Activated naive CD4-positive, alpha-beta T cell treated with anti-CD3 and anti-CD28 coated beads, Interleukin-2, amount 50 U/mL, for 16 hours (primary cell): Measurements from ENCODE around the gene SRI.
"Not testable (repeated sequence)": the region's sequence is repeated elsewhere in the genome, so short reads cannot be mapped to it uniquely, and the experiment has no call there.

ENCODE experiments used
- DNase-seq: peaks from one replicate; pipeline ENCODE4 v3.0.0-alpha.2; 2020

SRI gene

DNA sequence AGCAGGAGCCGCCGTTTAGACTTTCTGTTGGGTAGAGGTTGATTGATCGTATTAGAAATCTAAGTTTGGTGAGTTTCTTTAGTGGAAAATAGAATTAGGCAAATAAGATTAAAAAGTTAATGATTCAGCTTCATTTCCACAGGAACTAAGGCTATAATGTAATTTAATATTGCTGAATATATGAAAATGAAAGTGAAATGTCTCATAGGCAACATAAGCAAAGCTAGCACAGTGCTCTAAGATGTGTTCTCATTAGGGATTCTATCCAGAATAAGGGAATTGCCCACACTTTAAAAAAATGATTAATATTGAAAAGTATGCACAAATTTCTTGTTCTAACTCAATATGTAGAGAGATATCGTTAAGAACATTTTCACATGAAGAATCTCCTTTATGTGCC is 47.0 kb downstream of the SRI start:
- no peak for DNase-seq

DNA sequence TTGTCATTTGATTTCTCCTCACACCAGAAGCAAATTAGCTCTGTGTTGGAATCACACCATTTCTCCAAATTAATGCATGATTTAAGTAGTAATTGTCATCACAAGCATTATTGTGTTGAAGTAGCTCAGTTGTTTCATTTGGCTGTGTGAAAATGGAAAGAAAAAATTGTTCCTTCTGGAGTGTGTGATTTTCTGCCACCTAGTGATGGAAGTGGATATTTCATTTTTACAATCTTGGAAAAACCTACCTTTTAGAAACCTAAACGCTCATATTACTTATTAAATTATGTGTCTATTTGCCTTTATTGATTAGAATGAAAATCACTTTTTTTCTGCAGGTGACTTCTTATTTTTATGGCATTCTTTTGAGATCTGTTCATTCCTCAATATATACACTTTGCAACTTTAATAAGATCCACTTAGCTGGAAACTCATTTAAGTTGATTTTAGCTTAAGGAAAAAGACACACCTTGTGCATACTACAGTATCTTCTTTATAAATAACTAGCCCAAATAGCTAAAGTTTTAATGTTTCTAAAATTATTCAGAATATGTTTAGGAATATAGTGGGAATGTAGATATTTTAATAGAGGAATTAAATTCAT is 50.0 kb downstream of the SRI start:
- DNase-seq = no peak

DNA sequence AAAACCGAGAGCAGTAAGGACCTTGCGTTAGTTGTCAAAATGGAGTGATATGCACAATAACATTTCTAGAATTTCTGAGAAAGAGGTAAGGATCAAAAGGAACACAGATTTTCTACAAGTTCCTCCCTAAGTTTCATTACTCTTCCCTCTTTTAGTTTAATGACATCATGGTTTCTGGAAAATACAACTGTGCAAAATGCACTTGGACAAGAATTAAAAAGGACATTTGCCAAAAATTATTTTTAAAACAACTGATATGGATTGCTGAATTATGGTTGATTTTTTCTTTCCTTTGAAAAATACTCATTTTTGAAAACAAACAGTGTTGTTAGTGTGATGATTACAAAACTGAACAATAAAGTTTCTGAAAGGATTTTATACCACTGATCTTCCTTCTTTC is 52.1 kb downstream of the SRI start:
- no peak for DNase-seq

DNA sequence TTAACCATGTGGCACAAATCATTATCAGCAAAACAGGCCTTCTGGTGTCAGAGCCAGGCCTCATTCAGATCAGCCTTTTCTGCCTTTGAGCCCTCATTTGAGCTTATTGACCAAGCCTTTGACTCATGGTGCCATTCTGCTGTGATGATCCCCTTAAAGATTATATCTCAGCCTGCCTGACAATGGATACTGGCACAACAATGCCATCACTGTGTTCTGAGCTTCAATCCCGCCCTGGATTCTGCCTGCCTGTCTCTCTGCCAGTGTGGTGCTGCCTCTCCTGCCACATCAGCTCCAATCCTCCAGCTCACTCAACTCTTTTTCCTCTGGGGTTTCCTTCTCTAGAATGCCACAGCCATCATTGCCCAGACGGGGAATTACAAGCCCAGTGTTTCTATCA is 52.6 kb downstream of the SRI start:
- no peak for DNase-seq

DNA sequence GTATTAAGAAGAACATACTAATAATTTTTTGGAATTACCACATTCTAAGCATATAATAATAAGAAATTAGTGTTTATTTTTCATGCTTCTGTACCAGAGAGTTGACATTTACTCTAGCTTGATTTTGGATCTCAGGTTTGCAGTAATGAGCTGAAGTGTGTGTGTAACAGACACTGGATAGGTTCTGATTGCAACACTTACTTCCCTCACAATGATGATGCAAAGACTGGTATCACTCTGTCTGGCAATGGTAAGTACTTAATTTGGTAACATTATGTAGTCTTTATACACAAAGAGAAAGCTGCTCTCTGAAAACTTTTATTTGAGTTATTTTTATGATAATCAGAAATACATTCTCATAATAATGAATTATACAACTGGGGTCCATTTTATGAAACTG is 54.1 kb downstream of the SRI start:
- DNase-seq = no peak

DNA sequence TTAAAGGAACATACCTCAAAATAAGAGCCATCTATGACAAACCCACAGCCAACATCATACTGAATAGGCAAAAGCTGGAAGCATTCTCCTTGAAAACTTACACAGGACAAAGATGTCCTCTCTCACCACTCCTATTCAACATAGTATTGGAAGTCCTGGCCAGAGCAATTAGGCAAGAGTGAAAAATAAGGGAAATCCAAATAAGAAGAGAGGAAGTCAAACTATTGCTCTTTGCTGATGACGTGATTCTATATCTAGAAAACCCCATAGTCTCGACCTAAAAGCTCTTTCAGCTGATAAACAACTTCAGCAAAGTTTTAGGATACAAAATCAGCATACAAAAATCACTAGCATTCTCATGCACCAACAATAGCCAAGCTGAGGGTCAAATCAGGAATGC is 60.1 kb downstream of the SRI start:
- not testable (repeated sequence) for DNase-seq

DNA sequence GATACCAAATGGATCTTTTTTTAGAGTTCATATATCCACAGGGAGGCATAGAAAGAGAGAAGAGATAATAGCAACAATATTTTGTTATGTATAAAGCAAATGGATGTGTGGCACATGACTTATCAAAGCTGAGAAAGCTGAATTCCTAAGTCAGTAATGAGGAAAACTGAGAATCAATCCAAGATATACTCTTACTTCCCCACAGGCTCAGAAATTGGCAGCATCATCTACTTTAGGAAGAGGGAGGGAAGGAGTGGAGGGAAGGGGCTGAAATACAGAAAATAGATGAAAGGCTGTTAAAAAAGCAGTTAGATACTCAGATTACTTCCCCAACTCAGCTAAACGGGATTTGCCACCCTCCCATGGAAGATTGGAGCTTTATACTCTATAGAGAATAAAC is 63.5 kb downstream of the SRI start:
- DNase-seq = no peak

DNA sequence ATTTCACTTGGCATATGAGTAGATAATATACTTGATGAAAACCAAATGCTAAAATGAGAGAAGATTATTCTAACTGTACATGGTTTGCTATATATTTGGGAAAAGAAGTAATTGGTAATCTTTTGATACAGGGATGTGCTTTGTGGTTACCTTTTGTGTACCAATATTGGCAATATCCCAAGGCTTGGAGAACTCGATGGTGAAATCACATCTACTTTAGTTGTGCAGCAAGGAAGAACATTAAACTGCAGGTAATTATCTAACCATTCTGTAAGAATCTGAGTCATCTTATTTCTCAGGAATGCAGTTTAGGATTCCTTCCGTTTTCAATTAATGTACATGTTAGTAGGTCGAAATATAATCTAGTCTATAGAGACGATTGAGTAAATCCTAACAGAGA is 64.1 kb downstream of the SRI start:
- DNase-seq = no peak
